WERI-Rb-1 (cell line): ENCODE measurements around the gene MEGF11.
"Not testable (repeated sequence)": the region's sequence is repeated elsewhere in the genome, so short reads cannot be mapped to it uniquely, and the experiment has no call there.

ENCODE experiments used
- DNase-seq: peaks from one replicate; pipeline ENCODE4 v3.0.0-alpha.2; 2020
- H3K27ac ChIP-seq: fragments of 250-450 bp; sonication (Bioruptor Pico); 2 replicates; pipeline ENCODE4 v1.5.1; 2020; ENCODE audit warnings: mild to moderate bottlenecking, moderate library complexity
- H3K27me3 ChIP-seq: fragments of 250-450 bp; sonication (Bioruptor Pico); 2 replicates; pipeline ENCODE4 v1.5.1; 2021; ENCODE audit warnings: mild to moderate bottlenecking, low read depth, moderate library complexity; ENCODE audit not compliant: insufficient read depth, severe bottlenecking
- H3K36me3 ChIP-seq: fragments of 250-450 bp; sonication (Bioruptor Pico); 2 replicates; pipeline ENCODE4 v1.5.1; 2020; ENCODE audit warnings: mild to moderate bottlenecking, moderate library complexity
- H3K4me3 ChIP-seq: 2 replicates; pipeline ENCODE4 v1.5.1; 2011; ENCODE audit warnings: low read depth, mild to moderate bottlenecking, control low read depth, low read length
- H3K9me3 ChIP-seq: fragments of 250-450 bp; sonication (Bioruptor Pico); 2 replicates; pipeline ENCODE4 v1.5.1; 2021; ENCODE audit warnings: mild to moderate bottlenecking, moderate library complexity; ENCODE audit not compliant: severe bottlenecking
- TF ChIP-seq, protein P1 (sequence below): IDR thresholded peaks from 2 replicates; pipeline ENCODE4 v1.5.1; 2011; ENCODE audit warnings: low read depth, mild to moderate bottlenecking, control low read depth, inconsistent platforms, low read length

MEGF11 gene

DNA sequence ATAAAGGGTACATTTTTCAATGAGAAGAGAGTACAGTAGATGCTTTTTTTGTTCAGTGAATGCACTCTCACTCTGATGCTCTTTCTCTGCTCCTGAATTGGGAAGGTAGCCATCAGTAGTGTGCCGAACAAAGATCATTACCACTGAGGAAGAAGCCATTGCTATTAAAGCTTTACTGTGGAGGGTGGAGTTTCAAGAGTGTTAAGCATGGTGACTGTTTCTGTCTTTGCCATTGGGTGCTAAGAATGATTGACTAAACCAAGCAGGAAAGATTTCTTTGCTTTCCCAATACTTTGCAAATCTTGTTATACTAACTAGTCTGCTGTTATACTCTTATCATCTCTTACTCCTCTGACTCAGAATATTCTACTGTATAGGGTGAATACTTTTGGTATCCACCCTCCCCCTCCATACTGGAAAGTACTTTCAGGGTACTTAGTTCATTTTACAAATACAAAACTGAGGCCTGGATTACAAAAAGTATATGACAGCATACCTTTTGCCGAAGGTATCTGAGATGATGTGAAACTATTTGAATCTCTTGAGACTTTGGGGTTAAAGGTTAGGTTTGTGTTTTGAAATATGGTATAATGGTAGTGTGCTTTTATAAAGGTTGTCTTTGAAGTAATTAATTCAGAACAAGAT, 382.5 kb downstream of the MEGF11 start:
- peak overlapping the region; percentile 75 for H3K4me3 ChIP-seq
- TF ChIP-seq, protein P1, sequence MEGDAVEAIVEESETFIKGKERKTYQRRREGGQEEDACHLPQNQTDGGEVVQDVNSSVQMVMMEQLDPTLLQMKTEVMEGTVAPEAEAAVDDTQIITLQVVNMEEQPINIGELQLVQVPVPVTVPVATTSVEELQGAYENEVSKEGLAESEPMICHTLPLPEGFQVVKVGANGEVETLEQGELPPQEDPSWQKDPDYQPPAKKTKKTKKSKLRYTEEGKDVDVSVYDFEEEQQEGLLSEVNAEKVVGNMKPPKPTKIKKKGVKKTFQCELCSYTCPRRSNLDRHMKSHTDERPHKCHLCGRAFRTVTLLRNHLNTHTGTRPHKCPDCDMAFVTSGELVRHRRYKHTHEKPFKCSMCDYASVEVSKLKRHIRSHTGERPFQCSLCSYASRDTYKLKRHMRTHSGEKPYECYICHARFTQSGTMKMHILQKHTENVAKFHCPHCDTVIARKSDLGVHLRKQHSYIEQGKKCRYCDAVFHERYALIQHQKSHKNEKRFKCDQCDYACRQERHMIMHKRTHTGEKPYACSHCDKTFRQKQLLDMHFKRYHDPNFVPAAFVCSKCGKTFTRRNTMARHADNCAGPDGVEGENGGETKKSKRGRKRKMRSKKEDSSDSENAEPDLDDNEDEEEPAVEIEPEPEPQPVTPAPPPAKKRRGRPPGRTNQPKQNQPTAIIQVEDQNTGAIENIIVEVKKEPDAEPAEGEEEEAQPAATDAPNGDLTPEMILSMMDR: no peak
- H3K36me3 ChIP-seq: peaks cover 12% of the 10 kb centered on the region
- H3K27ac ChIP-seq: peak overlapping the region; percentile 98
- no peaks in the 10 kb centered on the region for H3K9me3 ChIP-seq
- no peaks in the 10 kb centered on the region for H3K27me3 ChIP-seq
- no peak for DNase-seq

DNA sequence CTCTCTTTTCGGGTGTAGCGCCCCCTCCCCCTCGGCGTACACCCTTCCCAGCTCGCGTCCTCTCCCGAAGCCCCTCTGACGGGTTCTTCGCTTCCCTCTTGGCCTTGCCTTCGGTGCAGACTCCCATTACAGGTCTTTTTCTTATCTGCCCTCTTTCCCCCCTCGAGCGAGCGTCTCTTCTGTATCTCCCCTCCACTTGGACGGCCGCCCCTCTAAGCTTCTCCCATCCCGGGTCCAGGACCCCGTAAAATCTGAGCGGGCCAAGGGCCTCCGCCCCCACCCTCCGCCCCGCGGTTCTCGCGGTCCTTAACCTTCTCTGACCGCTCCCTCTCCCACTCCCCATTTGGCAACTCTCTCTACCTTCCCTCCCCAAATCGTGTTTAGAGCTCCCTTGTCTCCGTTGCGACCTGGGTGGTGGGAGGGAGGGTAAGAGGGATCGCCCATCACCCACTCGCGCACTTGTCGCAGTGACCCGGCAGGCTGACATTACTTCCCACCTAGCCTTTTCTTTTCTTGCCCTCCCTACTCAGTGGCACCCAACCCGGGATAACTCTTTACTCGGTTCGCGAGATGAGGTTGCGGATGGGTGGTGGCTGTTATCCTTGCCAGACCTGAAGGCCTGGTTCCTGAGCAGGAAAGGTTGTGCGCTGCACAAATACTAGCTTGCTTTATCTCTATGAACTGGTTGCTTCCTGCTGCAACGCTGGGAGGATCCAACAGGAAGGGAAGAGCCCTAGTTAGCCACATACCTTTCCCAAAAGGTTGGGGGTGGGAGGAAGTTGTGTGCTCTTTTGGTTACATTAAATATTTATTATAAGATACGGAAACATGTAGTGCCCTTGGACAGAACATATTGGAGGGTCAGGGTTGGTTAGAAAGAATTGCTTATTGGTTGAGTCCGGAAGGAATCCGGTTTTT, 383.3 kb downstream of the MEGF11 start:
- H3K27ac ChIP-seq: peak overlapping the region; percentile 98
- peak overlapping the region; percentile 75 for H3K4me3 ChIP-seq
- H3K9me3 ChIP-seq: no peaks in the 10 kb centered on the region
- TF ChIP-seq, protein P1: no peak
- H3K36me3 ChIP-seq: peaks cover 6% of the 10 kb centered on the region; the same call in 1 of the 2 replicates
- no peaks in the 10 kb centered on the region for H3K27me3 ChIP-seq
- DNase-seq: peak; percentile 20

DNA sequence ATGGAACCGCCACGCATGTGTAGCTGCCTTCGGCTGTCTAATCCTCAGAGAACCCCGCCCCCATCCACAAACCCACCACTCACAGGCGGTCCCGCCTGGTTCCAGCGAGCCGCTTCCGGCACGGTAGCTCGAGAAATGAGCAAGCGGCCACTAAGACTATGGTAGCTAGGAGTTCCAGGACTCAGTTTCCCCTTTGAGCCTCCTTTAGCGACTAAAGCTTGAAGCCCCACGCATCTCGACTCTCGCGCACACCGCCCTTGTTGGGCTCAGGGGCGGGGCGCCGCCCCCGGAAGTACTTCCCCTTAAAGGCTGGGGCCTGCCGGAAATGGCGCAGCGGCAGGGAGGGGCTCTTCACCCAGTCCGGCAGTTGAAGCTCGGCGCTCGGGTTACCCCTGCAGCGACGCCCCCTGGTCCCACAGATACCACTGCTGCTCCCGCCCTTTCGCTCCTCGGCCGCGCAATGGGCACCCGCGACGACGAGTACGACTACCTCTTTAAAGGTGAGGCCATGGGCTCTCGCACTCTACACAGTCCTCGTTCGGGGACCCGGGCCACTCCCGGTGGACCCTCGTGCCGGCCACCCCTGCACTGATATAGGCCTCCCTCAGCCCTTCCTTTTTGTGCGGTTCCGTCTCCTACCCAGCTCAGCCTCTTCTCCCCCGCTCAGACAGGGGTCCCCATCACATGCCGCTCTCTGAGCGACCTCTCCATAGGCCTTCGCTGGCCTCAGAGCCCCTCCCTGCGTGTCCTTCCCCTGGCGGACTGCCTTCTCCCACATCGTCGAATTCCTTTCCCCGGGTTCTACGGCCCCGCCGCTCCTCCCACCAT, 384.2 kb downstream of the MEGF11 start, which contains the start of gene RAB11A:
RAB11A (plus strand) TSS at position 366 of the 828 bp plus-strand sequence; CDS start at position 461, 95 bp downstream.
- Histone ChIP-seq H3K4me3 (peak within 1 kb of the TSS; percentile 75), H3K36me3 (peaks cover 6% of the 10 kb centered on the region; the same call in 1 of the 2 replicates), H3K9me3 (no peaks in the 10 kb centered on the region), H3K27me3 (no peaks in the 10 kb centered on the region), H3K27ac (peak within 1 kb of the TSS; percentile 98)
- DNase-seq: peak; percentile 98
- TF ChIP-seq, protein P1: peak; percentile 68

DNA sequence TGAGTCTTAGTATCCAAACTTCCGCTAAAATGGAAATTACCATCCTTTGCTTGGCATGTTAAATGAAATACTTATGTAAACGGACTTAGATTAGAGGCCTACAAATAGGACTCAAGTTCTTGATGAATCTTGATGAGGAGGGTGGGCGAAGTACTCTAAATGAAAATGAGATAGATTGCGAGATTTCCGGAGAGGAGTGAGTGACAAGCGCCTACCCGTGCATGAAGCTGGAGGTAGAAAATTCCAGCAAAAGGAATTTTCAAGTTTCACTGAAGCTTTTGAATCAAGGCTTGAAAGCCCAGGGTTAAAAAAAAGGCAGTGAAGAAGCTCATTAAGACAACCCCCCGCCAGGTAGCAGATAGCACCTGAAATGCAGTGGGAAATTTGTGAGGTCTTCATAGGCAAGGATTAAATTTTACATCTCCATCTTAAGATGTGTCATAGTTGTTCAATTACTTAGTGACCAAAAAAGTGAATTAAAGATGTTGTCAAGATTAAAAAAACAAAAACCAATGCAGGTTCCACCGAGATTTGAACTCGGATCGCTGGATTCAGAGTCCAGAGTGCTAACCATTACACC, 384.9 kb downstream of the MEGF11 start:
- TF ChIP-seq, protein P1: no peak
- H3K4me3 ChIP-seq: peak overlapping the region; percentile 75
- H3K27ac ChIP-seq: peak overlapping the region; percentile 98
- H3K36me3 ChIP-seq: peaks cover 6% of the 10 kb centered on the region; the same call in 1 of the 2 replicates
- H3K27me3 ChIP-seq: no peaks in the 10 kb centered on the region
- H3K9me3 ChIP-seq: no peaks in the 10 kb centered on the region
- no peak for DNase-seq

DNA sequence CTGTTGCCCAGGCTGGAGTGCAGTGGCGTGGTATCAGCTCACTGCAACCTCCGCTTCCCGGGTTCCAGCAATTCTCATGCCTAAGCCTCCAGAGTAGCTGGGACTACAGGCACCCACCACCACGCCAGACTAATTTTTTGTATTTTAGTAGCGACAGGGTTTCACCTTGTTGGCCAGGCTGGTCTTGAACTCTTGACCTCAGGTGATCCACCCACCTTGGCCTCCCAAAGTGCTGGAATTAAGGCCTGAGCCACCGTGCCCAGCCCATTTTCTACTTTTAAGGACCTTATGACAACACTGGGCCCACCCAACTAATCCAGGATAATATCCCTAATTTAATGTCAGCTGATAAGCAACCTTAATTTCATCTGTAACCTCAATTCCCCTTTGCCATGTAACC, 385.6 kb downstream of the MEGF11 start:
- H3K36me3 ChIP-seq, H3K9me3 ChIP-seq, H3K4me3 ChIP-seq, H3K27ac ChIP-seq, H3K27me3 ChIP-seq, DNase-seq: not testable (repeated sequence)
